ENCODE data around the gene YAP1.
"Not testable (repeated sequence)": the region's sequence is repeated elsewhere in the genome, so short reads cannot be mapped to it uniquely, and the experiment has no call there.

The YAP1 gene

GRCh38 chr11:102244681-102245409 lies 134.6 kb downstream of the YAP1 start:
- DNase-seq, result no peak

GRCh38 chr11:102251423-102251822 lies 141.2 kb downstream of the YAP1 start:
- no peak for DNase-seq

GRCh38 chr11:102252339-102252891 lies 142.2 kb downstream of the YAP1 start:
- DNase-seq, result no peak

- DNase-seq, result no peak
Observed at GRCh38 chr11:102253020-102253715, 142.9 kb downstream of the YAP1 start.

GRCh38 chr11:102254047-102254446 lies 143.8 kb downstream of the YAP1 start:
- DNase-seq, result no peak

- DNase-seq, result no peak
Observed at GRCh38 chr11:102256251-102256650, 146.0 kb downstream of the YAP1 start.

GRCh38 chr11:102260241-102260640 lies 150.0 kb downstream of the YAP1 start:
- no peak for DNase-seq

GRCh38 chr11:102263379-102264003 lies 153.2 kb downstream of the YAP1 start:
- no peak for DNase-seq

GRCh38 chr11:102264704-102265103 lies 154.5 kb downstream of the YAP1 start:
- not testable (repeated sequence) for DNase-seq

- no peak for DNase-seq
Observed at GRCh38 chr11:102266099-102266498, 155.9 kb downstream of the YAP1 start.

GRCh38 chr11:102267609-102268008 lies 157.4 kb downstream of the YAP1 start:
- no peak for DNase-seq

- peak in 1 of 2 experiments; percentile 24 for DNase-seq
Observed at GRCh38 chr11:102268083-102268984, 158.1 kb downstream of the YAP1 start.

GRCh38 chr11:102268985-102269470 lies 158.8 kb downstream of the YAP1 start:
- no peak for DNase-seq

- no peak for DNase-seq
Observed at GRCh38 chr11:102269927-102270326, 159.7 kb downstream of the YAP1 start.

GRCh38 chr11:102272047-102272824 lies 162.0 kb downstream of the YAP1 start:
- no peak for DNase-seq

GRCh38 chr11:102274628-102275027 lies 164.4 kb downstream of the YAP1 start:
- DNase-seq, result no peak

GRCh38 chr11:102276362-102276761 lies 166.1 kb downstream of the YAP1 start:
- no peak for DNase-seq

GRCh38 chr11:102276783-102277182 lies 166.5 kb downstream of the YAP1 start:
- no peak for DNase-seq

- no peak for DNase-seq
Observed at GRCh38 chr11:102279641-102280170, 169.5 kb downstream of the YAP1 start.

GRCh38 chr11:102280245-102280833 lies 170.1 kb downstream of the YAP1 start:
- no peak for DNase-seq

All from NCI-H446 (cell line).